Mucosa of rectum (tissue), 2 donors: Measurements from ENCODE around the gene IDS.
"Not testable (repeated sequence)": the region's sequence is repeated elsewhere in the genome, so short reads cannot be mapped to it uniquely, and the experiment has no call there.

Experiments used
- H3K27ac ChIP-seq, 2 donors: one replicate each; pipeline ENCODE4 v1.7.0; 2013; ENCODE audit warnings: inconsistent platforms in 2 of 2, low read depth in 2 of 2, low read length in 2 of 2
- H3K27me3 ChIP-seq, 2 donors: one replicate each; pipeline ENCODE4 v1.7.0; 2013; ENCODE audit warnings: low read length in 2 of 2; ENCODE audit not compliant: control insufficient read depth in 2 of 2, insufficient read depth in 2 of 2
- H3K36me3 ChIP-seq, 2 donors: one replicate each; pipeline ENCODE4 v1.7.0; 2013; ENCODE audit warnings: low read length in 2 of 2; ENCODE audit not compliant: control insufficient read depth in 2 of 2, insufficient read depth in 2 of 2
- H3K4me1 ChIP-seq, 2 donors: one replicate each; pipeline ENCODE4 v1.7.0; 2013; ENCODE audit warnings: low read length in 2 of 2, mild to moderate bottlenecking in 1 of 2; ENCODE audit not compliant: control insufficient read depth in 2 of 2, insufficient read depth in 2 of 2
- H3K4me3 ChIP-seq, 2 donors: one replicate each; pipeline ENCODE4 v1.7.0; 2013; ENCODE audit warnings: low read length in 2 of 2
- H3K9ac ChIP-seq, 2 donors: one replicate each; pipeline ENCODE4 v1.7.0; 2013; ENCODE audit warnings: low read length in 2 of 2, low read depth in 1 of 2, mild to moderate bottlenecking in 1 of 2
- H3K9me3 ChIP-seq, 2 donors: one replicate each; pipeline ENCODE4 v1.7.0; 2013; ENCODE audit warnings: low read length in 2 of 2; ENCODE audit not compliant: control insufficient read depth in 2 of 2
- donor health status: healthy.
- donor health status: Normal muscosa, but diverticular disease.

The IDS gene

DNA sequence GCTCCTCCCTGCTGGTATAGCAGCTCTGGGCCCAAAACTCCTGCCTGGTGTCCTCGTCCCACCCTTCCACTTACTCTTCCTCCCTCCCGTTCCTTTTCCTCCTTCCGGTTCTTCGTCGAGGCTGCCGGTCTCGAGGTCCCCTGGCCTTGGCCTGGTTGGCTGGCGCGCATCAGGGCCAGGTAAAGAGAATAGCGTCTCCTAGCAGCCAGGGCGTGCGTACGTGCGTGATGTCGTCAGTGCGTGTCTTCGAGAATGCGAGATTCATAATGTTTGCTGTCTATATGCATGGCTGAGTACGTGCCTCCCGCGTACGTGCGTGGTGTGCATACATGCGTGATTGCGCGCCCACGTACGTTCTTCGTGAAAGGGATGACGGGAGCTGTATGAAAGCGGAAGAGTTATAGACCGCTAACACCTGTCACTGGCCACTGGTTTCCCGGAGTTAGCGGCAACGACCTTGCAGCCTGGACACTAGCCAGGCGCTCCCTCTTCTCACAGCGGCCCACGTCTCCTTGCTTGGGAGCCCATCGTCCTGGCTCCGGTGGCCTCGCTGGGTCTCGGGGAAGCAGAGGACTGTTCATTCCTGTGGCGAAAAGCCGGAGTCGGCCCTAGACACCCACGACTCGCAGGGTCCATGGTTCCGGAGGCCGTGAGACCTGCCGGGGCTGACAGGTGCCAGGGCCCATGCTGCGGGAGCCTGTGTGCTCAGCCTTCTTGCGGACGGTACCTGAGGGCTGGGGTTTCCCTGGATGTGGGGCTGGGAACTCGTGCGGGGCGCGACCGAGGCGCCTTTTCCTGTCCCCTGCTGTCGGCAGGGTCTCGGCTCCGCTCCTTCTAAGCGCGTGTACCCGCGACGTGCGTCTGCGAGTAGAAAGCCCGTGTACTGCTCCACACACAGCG lies 35.8 kb upstream of the IDS start, which contains the start of gene EOLA1:
Gene EOLA1 (plus strand): TSS at position 392 of the 900 bp plus-strand sequence. CDS start 4,619 bp downstream, outside the sequence.
- Histone ChIP-seq H3K9ac (peak within 1 kb of the TSS; percentile 76 to 88), H3K4me3 (peak within 1 kb of the TSS; percentile 77 to 81), H3K27me3 (no peaks in the 10 kb centered on the region)

DNA sequence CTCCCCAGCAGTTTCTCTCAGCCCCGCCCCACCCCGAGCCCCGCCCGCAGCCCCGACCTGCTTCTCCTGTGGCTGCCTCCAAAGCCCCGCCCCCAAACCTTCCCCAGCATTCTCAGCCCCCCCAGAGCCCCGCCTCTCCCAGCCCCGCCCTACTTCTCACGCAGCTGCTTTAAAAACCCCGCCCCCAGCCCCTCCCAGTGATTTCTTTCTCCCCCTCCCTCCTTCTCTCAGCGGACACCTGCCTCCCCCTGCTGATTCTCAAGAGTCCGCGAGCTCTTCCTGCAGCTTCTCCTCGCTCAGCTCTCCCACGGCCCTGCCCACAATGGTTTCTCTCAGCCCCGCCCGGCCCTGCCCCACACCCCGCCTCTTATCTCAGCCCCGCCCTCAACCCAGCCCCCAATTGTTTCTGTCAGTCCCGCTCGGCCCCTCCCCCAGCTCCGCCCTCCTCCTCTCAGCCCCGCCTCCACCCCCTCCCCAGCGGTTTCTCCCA lies 35.1 kb upstream of the IDS start:
- Histone ChIP-seq H3K9me3 (no peaks in the 10 kb centered on the region), H3K4me1 (peaks cover 4 to 7% of the 10 kb centered on the region in 2 donors), H3K27ac (peak overlapping the region; percentile 92 to 95), H3K9ac (peak overlapping the region in 1 of 2 donors; percentile 88), H3K4me3 (peak overlapping the region; percentile 77 to 81), H3K27me3 (no peaks in the 10 kb centered on the region), H3K36me3 (no peaks in the 10 kb centered on the region)

More for the DNA sequence above, 35.8 kb upstream of the IDS start, which contains the start of gene EOLA1:
- Histone ChIP-seq H3K36me3 (no peaks in the 10 kb centered on the region), H3K27ac (peak within 1 kb of the TSS; percentile 92 to 95), H3K9me3 (no peaks in the 10 kb centered on the region), H3K4me1 (peaks cover 4 to 7% of the 10 kb centered on the region in 2 donors)

DNA sequence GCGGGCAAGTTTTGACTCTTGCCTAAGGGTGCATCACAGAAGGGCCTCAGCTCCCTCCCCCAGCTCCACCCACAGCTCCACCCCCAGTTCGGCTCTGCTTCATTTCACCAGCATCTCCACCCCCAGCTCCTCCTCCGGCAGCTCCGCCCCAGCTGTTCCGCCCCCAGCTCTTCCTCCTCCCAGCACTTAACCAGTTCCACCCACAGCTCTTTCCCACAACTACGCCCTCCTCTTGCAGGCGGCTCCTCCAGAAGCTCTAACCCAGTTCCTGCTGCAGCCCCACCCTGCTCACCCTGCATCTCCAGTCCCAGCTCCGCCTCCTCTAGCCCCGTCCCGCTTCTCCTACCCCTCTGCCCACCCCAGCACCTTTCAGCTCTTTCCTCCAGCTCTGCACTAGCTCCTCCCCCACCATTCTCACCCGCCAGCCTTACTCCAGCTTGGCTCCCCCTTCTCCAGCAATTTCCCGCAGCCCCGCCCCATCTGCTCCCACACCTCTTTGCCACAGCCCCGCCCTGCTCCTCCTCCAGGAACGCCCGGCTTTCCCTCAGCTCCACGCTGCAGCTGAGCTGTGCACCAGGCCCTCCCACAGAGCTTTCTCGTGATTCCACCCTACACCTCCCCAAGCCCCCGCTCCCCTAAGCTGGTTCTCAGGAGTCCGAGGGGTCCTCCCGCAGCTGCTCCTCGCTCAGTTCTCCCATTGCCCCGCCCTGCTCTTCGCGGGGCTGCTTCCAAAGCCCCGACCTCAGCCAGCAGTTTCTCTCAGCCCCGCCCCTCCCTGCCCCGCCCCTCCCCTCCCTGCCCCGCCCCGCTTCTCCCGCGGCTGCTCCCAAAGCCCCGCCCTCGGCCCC lies 34.4 kb upstream of the IDS start:
- peaks cover 4 to 7% of the 10 kb centered on the region in 2 donors for H3K4me1 ChIP-seq
- H3K36me3 ChIP-seq = no peaks in the 10 kb centered on the region
- peak overlapping the region; percentile 85 to 89 for H3K27ac ChIP-seq
- no peaks in the 10 kb centered on the region for H3K27me3 ChIP-seq
- no peaks in the 10 kb centered on the region for H3K9me3 ChIP-seq
- peak overlapping the region in 1 of 2 donors; percentile 54 for H3K9ac ChIP-seq
- H3K4me3 ChIP-seq = peak overlapping the region; percentile 61 to 62

DNA sequence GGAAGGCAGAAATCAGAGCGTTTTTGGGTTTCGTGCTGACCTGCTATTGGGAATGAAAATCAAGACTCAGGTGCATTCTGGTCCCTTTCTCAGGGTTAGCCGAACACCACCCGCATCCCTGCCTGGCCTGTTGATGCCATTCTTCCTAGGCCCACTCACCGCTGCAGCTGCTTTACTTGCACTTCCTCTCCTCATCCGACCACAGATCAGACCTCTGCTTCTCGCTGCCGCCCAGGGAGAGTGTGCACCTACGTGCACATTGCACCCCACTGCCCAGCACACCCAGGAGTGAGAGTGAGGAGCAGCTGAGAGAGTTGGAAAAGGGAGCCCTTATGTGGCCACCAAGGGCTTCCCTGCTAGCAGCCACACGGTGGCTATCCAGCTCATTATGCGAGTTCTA lies 32.4 kb upstream of the IDS start:
- H3K27me3 ChIP-seq, H3K9ac ChIP-seq, H3K4me1 ChIP-seq, H3K27ac ChIP-seq, H3K4me3 ChIP-seq, H3K9me3 ChIP-seq, H3K36me3 ChIP-seq: not testable (repeated sequence)

DNA sequence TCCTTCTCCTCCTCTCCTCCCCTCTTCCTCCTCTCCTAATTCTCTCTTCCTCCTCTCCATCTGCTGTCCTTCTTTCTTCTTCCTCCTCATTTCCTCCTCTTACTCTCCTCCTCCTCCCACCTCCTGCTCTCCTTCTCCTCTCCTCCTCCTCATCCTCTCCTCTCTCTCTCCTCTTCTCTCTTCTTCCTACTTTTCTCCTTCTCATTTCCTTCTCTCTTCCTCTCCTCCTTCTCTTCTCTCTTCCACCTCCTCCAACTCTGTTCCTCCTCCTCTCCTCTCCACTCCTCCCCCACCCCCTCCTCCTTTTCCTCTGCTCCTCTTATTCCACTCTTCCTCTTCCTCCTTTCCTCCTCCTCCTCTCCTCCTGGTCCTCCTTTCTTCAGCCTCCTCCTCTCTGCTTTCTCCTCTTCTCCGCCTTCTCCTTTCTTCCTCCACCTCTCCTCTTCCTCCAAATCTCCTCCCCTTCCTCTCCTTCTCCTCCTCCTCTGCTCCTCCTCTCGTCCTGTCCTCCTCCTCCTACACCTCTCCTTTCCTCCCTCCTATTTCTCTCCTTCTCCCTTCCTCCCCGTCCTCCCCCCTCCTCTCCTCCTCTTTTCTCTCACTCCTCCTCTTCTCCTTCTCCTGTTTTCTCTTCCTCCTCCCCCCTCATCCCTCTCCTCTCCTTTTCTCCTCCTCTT lies 30.0 kb upstream of the IDS start:
- H3K27me3 ChIP-seq, H3K9me3 ChIP-seq, H3K9ac ChIP-seq, H3K4me3 ChIP-seq, H3K27ac ChIP-seq, H3K36me3 ChIP-seq, H3K4me1 ChIP-seq: not testable (repeated sequence)

DNA sequence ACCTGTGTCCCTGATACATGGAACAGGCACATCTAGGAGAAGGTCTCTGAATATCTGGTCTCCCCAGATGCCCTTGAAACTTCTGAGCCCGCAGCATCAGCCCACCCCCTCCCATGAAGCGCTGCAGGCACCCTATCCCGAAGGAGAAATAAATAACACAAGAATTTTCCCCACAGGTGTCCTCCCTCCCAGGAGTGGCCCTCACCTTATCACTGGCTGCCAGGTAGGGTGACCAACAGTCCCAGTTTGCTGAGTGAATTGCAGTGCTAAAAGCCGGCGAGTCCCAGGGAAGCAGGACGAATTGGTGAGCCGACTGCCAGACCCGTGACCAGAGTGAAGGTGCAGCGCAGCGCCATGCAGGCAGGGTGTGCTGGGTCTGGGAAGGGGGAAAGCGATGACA lies 28.9 kb upstream of the IDS start:
- H3K4me3 ChIP-seq, H3K36me3 ChIP-seq, H3K27ac ChIP-seq, H3K9me3 ChIP-seq, H3K27me3 ChIP-seq, H3K9ac ChIP-seq, H3K4me1 ChIP-seq: not testable (repeated sequence)

DNA sequence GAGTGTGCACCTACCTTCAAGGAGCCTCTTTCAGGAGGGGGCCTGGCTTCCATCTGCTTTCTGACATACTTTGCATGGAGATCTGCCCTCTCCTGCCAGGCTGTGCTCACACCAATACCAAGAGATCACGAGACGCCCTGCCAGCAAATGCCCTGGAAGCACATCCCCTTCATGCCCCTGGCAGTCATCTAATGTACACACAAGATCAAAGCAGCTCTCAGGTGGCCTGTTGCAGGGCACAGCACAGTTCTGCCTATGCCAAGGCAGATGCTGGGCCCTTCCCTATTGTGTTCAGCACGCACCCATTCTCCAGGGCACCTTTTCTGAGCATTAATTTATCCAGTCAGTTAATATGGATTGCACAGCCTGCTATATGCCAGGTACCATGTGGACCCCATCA lies 27.8 kb upstream of the IDS start:
- not testable (repeated sequence) for H3K9me3 ChIP-seq, H3K4me1 ChIP-seq, H3K27me3 ChIP-seq, H3K9ac ChIP-seq, H3K27ac ChIP-seq, H3K4me3 ChIP-seq
- peaks cover 0 to 11% of the 10 kb centered on the region in 2 donors for H3K36me3 ChIP-seq

DNA sequence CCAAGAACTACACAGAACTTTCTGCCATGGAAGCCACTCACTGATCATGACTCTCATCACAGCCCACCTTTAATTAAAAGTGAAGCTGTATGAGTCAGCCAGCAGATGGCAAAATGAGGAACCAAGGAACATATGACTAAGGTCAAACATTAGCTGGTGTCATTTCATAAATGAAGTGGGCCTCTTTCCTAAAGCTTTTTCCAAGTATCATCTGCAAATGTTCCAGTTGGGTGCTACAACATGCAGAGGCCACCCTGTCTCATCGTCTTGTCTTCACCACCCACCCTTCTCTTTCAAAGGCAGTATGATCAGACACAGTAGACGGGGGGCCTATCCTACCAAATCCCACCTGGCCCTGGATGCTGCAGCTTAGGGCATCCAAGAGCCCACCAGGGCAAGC lies 26.5 kb upstream of the IDS start:
- Histone ChIP-seq H3K4me3 (no peak overlapping the region), H3K27ac (no peak overlapping the region), H3K4me1 (no peaks in the 10 kb centered on the region), H3K36me3 (peaks cover 0 to 11% of the 10 kb centered on the region in 2 donors), H3K9me3 (no peaks in the 10 kb centered on the region), H3K27me3 (no peaks in the 10 kb centered on the region), H3K9ac (no peak overlapping the region)

DNA sequence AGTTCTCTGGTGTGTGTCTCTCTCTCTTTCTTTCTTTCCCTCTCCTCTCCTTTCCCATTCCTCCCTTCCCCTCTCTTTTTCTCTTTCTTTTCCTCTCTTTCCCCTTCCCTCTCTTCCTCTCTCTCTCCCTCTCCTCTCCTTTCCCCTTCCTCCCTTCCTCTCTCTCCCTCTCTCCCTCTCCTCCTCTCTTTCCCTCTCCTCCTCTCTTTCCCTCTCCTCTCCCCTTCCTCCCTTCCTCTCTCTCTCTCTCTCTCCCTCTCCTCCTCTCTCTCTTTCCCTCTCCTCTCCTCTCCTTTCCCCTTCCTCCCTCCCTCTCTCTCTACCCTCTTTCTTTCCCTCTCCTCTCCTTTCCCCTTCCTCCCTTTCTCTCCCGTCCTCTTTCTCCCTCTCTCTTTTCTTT lies 23.3 kb upstream of the IDS start:
- H3K36me3 ChIP-seq = peaks cover 0 to 11% of the 10 kb centered on the region in 2 donors
- H3K27me3 ChIP-seq = no peaks in the 10 kb centered on the region
- no peak overlapping the region for H3K27ac ChIP-seq
- H3K4me3 ChIP-seq = no peak overlapping the region
- peaks cover 0 to 4% of the 10 kb centered on the region in 2 donors for H3K4me1 ChIP-seq
- no peaks in the 10 kb centered on the region for H3K9me3 ChIP-seq
- no peak overlapping the region for H3K9ac ChIP-seq
